Vagina (tissue), 2 donors: ENCODE results near the gene NRG2. TPM values are rescaled to one million over a fixed set of nuclear protein-coding genes. Genes with fewer than 3 reads are reported as not detected.

Source experiments
- DNase-seq, 2 donors: peaks; one replicate each; pipeline ENCODE4 v3.0.0-alpha.2; 2017; ENCODE audit errors: extremely low spot score in 2 of 2
- H3K27ac ChIP-seq: fragments of 200-600 bp; sonication (generic); one replicate; pipeline ENCODE4 v1.5.1; 2019
- H3K27me3 ChIP-seq: fragments of 200-600 bp; sonication (generic); one replicate; pipeline ENCODE4 v1.5.1; 2019
- H3K36me3 ChIP-seq, 2 donors: fragments of 200-600 bp; sonication (generic); one replicate each; pipeline ENCODE4 v1.5.1; 2017 to 2019
- H3K4me1 ChIP-seq: fragments of 200-600 bp; sonication (generic); one replicate; pipeline ENCODE4 v1.5.1; 2019
- H3K4me3 ChIP-seq, 2 donors: fragments of 200-600 bp; sonication (generic); 1 replicate in 1 of 2; 2 replicates in 1 of 2; pipeline ENCODE4 v1.5.1; 2016 to 2019
- H3K9me3 ChIP-seq: fragments of 200-600 bp; sonication (generic); one replicate; pipeline ENCODE4 v1.5.1; 2019
- POLR2A ChIP-seq, 2 donors: fragments of 450-650 bp; IDR thresholded peaks; one replicate each; pipeline ENCODE4 v1.6.1; 2017; ENCODE audit warnings: antibody characterized with exemption in 2 of 2, mild to moderate bottlenecking in 2 of 2, moderate library complexity in 2 of 2
- POLR2AphosphoS5 ChIP-seq, 2 donors: sonication (generic); formaldehyde crosslinking; IDR thresholded peaks; one replicate each; pipeline ENCODE4 v1.9.0; 2017; ENCODE audit warnings: antibody characterized with exemption in 2 of 2, mild to moderate bottlenecking in 2 of 2, low read depth in 1 of 2; ENCODE audit not compliant: insufficient read depth in 1 of 2
- intact Hi-C: fragments of 100-400 bp; cut with DNase I; formaldehyde crosslinking; loops from one replicate; pipeline ENCODE4 v1.15.1; 2023
- total RNA-seq: library from RNA; depleted of rRNA; stranded (reverse); fragments of >200 nt; gene quantifications from one replicate; pipeline ENCODE4 v1.2.3, GENCODE V29; 2016
- TF ChIP-seq, protein P1 (sequence below), 3 experiments: fragments of 450-650 bp in 2 of 3; fragments of 200-600 bp in 1 of 3; sonication (generic) in 1 of 3; IDR thresholded peaks; one replicate each; pipeline ENCODE4 v1.5.1; 2017 to 2019; ENCODE audit warnings: antibody characterized with exemption in 3 of 3, mild to moderate bottlenecking in 2 of 3, moderate library complexity in 2 of 3

NRG2 gene
- total RNA-seq, 1 donor from 2014 or later = 5.2 TPM

GRCh38 chr5:139849942-139850341 lies 193.2 kb downstream of the NRG2 start:
- intact Hi-C loops = loop anchor here (5.0 kb wide), 1 partner anchor 63 kb away; no protein-coding TSS in a partner anchor

GRCh38 chr5:139849501-139849900 lies 193.6 kb downstream of the NRG2 start:
- no peak overlapping the region for H3K4me3 ChIP-seq
- no peaks in the 10 kb centered on the region for H3K9me3 ChIP-seq
- no peak for DNase-seq
- H3K27me3 ChIP-seq = no peaks in the 10 kb centered on the region
- H3K27ac ChIP-seq = no peak overlapping the region
- H3K4me1 ChIP-seq = peaks cover 8% of the 10 kb centered on the region
- TF ChIP-seq, protein P1, sequence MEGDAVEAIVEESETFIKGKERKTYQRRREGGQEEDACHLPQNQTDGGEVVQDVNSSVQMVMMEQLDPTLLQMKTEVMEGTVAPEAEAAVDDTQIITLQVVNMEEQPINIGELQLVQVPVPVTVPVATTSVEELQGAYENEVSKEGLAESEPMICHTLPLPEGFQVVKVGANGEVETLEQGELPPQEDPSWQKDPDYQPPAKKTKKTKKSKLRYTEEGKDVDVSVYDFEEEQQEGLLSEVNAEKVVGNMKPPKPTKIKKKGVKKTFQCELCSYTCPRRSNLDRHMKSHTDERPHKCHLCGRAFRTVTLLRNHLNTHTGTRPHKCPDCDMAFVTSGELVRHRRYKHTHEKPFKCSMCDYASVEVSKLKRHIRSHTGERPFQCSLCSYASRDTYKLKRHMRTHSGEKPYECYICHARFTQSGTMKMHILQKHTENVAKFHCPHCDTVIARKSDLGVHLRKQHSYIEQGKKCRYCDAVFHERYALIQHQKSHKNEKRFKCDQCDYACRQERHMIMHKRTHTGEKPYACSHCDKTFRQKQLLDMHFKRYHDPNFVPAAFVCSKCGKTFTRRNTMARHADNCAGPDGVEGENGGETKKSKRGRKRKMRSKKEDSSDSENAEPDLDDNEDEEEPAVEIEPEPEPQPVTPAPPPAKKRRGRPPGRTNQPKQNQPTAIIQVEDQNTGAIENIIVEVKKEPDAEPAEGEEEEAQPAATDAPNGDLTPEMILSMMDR (IDR thresholded peaks at IDR 0.05) = no peak
- TF ChIP-seq POLR2AphosphoS5 (IDR thresholded peaks at IDR 0.05; ENCODE audit: insufficient read depth in 1 of 2, low read depth in 1 of 2) = no peak
- no peak for TF ChIP-seq POLR2A (IDR thresholded peaks at IDR 0.05)
- intact Hi-C loops = loop anchor here (5.0 kb wide), 1 partner anchor 62 kb away; no protein-coding TSS in a partner anchor
- H3K36me3 ChIP-seq = peaks cover 0 to 9% of the 10 kb centered on the region in 2 donors

More at GRCh38 chr5:139849942-139850341, 193.2 kb downstream of the NRG2 start:
- Histone ChIP-seq H3K4me1 (peaks cover 8% of the 10 kb centered on the region), H3K27me3 (no peaks in the 10 kb centered on the region), H3K27ac (no peak overlapping the region), H3K9me3 (no peaks in the 10 kb centered on the region), H3K4me3 (no peak overlapping the region), H3K36me3 (peaks cover 0 to 9% of the 10 kb centered on the region in 2 donors)
- DNase-seq = no peak
- TF ChIP-seq, protein P1 (IDR thresholded peaks at IDR 0.05) = no peak
- no peak for TF ChIP-seq POLR2A (IDR thresholded peaks at IDR 0.05)

DNA sequence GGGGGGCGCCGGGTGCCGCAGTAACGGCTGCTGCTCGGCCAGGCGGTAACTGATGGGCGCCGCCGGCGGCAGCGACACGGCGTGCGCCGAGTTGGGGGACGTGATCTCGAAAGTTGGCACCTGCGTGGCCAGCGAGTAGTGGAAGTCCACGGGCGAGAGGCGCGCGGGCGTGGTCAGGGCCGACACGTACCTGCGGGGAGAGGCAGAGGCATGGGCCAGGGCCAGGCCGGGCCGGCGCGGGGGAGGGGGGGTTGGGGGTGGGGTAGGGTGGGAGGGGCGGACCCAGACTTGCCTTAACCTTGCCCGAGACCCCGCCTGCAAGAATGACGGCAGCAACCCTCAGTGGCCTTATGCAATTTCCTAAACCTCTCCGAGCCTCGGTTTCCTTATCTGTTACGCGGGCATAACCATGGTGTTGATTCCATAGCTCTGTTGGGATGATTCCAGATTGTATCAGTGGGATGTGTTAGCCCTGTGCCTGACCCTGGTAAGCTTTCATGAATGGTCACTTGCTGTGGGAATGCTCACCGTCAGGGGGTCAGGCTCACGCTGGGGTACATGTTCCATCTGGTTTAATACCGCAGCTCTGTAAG lies 194.5 kb downstream of the NRG2 start:
- TF ChIP-seq POLR2A (IDR thresholded peaks at IDR 0.05) (no peak), POLR2AphosphoS5 (IDR thresholded peaks at IDR 0.05; ENCODE audit: insufficient read depth in 1 of 2, low read depth in 1 of 2) (no peak)
- TF ChIP-seq, protein P1 (IDR thresholded peaks at IDR 0.05) = no peak
- no peak for DNase-seq
- H3K4me3 ChIP-seq = peak overlapping the region; percentile 49 to 64
- peaks cover 0 to 9% of the 10 kb centered on the region in 2 donors for H3K36me3 ChIP-seq
- intact Hi-C loops = loop anchor here (5.0 kb wide), 1 partner anchor 61 kb away; no protein-coding TSS in a partner anchor
- no peaks in the 10 kb centered on the region for H3K27me3 ChIP-seq
- no peaks in the 10 kb centered on the region for H3K9me3 ChIP-seq
- peak overlapping the region; percentile 66 for H3K27ac ChIP-seq
- peaks cover 8% of the 10 kb centered on the region for H3K4me1 ChIP-seq

- TF ChIP-seq POLR2A (IDR thresholded peaks at IDR 0.05) (no peak), POLR2AphosphoS5 (IDR thresholded peaks at IDR 0.05; ENCODE audit: insufficient read depth in 1 of 2, low read depth in 1 of 2) (no peak)
- TF ChIP-seq, protein P1 (IDR thresholded peaks at IDR 0.05) = no peak
- Histone ChIP-seq H3K27me3 (no peaks in the 10 kb centered on the region), H3K4me3 (peak overlapping the region; percentile 49 to 64), H3K36me3 (peaks cover 0 to 9% of the 10 kb centered on the region in 2 donors), H3K27ac (peak overlapping the region; percentile 66), H3K9me3 (no peaks in the 10 kb centered on the region), H3K4me1 (peaks cover 8% of the 10 kb centered on the region)
- intact Hi-C loops = loop anchor here (5.0 kb wide), 1 partner anchor 61 kb away; no protein-coding TSS in a partner anchor
- no peak for DNase-seq
Observed at GRCh38 chr5:139847790-139848507, 195.2 kb downstream of the NRG2 start.
